ENCODE measurements around the gene GUCY1B1.

The GUCY1B1 gene

DNA sequence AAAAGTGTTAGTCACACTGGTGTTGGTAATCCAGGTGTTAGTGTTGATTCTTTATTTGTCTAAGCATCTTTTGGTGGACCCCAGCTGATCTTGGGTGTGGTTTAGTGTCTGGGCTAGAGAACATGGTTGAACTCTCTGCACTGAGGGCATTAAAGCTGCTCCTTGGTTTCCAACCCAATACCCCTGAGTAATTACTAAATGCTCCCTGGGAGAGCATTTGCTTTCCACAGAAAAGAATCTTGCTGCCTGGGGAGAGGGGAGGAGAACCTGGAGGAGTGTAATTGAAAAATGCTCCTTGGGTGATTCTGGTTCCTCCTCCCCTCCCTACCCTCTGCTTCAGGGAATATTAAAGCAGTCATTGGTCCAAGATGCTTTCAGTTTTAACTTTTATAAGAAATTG, 3.1 kb downstream of the GUCY1B1 start:
- TF ChIP-seq YY1 (IDR thresholded peaks at IDR 0.05; ENCODE audit: insufficient read depth, insufficient read length): no peak
- no peak for TF ChIP-seq ZNF274 (IDR thresholded peaks at IDR 0.05; ENCODE audit: low read depth, low read length)
- no peak for TF ChIP-seq SUZ12 (IDR thresholded peaks at IDR 0.05; ENCODE audit: extremely low read depth, insufficient read depth, insufficient read length)
- DNase-seq (ENCODE audit: low read depth, low spot score): no peak
- Histone ChIP-seq H3K9me3 (ENCODE audit: insufficient read depth, low read length) (no peaks in the 10 kb centered on the region), H3K4me3 (ENCODE audit: insufficient read length, low read depth) (no peak overlapping the region), H3K27me3 (ENCODE audit: insufficient read depth, insufficient read length) (peaks cover 28% of the 10 kb centered on the region), H3K4me1 (ENCODE audit: insufficient read depth, insufficient read length) (no peaks in the 10 kb centered on the region), H3K36me3 (ENCODE audit: insufficient read depth, insufficient read length, low read length) (no peaks in the 10 kb centered on the region), H3K9ac (ENCODE audit: insufficient read length, low read depth) (no peak overlapping the region)

- H3K9ac ChIP-seq (ENCODE audit: insufficient read length, low read depth): no peak overlapping the region
- TF ChIP-seq ZNF274 (IDR thresholded peaks at IDR 0.05; ENCODE audit: low read depth, low read length) (no peak), YY1 (IDR thresholded peaks at IDR 0.05; ENCODE audit: insufficient read depth, insufficient read length) (no peak), SUZ12 (IDR thresholded peaks at IDR 0.05; ENCODE audit: extremely low read depth, insufficient read depth, insufficient read length) (no peak)
- DNase-seq (ENCODE audit: low read depth, low spot score): no peak
- H3K36me3 ChIP-seq (ENCODE audit: insufficient read depth, insufficient read length, low read length): no peaks in the 10 kb centered on the region
- H3K27me3 ChIP-seq (ENCODE audit: insufficient read depth, insufficient read length): peaks cover 28% of the 10 kb centered on the region
- no peak overlapping the region for H3K4me3 ChIP-seq (ENCODE audit: insufficient read length, low read depth)
- no peaks in the 10 kb centered on the region for H3K4me1 ChIP-seq (ENCODE audit: insufficient read depth, insufficient read length)
- H3K9me3 ChIP-seq (ENCODE audit: insufficient read depth, low read length): no peaks in the 10 kb centered on the region
Measured at GRCh38 chr4:155762334-155762733, 3.5 kb downstream of the GUCY1B1 start.

- Histone ChIP-seq H3K9ac (ENCODE audit: insufficient read length, low read depth) (no peak overlapping the region), H3K9me3 (ENCODE audit: insufficient read depth, low read length) (no peaks in the 10 kb centered on the region), H3K4me1 (ENCODE audit: insufficient read depth, insufficient read length) (no peaks in the 10 kb centered on the region), H3K27me3 (ENCODE audit: insufficient read depth, insufficient read length) (peaks cover 21% of the 10 kb centered on the region), H3K4me3 (ENCODE audit: insufficient read length, low read depth) (no peak overlapping the region), H3K36me3 (ENCODE audit: insufficient read depth, insufficient read length, low read length) (no peaks in the 10 kb centered on the region)
- TF ChIP-seq ZNF274 (IDR thresholded peaks at IDR 0.05; ENCODE audit: low read depth, low read length) (no peak), YY1 (IDR thresholded peaks at IDR 0.05; ENCODE audit: insufficient read depth, insufficient read length) (no peak), SUZ12 (IDR thresholded peaks at IDR 0.05; ENCODE audit: extremely low read depth, insufficient read depth, insufficient read length) (no peak)
- no peak for DNase-seq (ENCODE audit: low read depth, low spot score)
Measured at GRCh38 chr4:155763551-155763950, 4.7 kb downstream of the GUCY1B1 start.

- Histone ChIP-seq H3K9ac (ENCODE audit: insufficient read length, low read depth) (no peak overlapping the region), H3K9me3 (ENCODE audit: insufficient read depth, low read length) (no peaks in the 10 kb centered on the region), H3K4me1 (ENCODE audit: insufficient read depth, insufficient read length) (no peaks in the 10 kb centered on the region), H3K4me3 (ENCODE audit: insufficient read length, low read depth) (no peak overlapping the region), H3K27me3 (ENCODE audit: insufficient read depth, insufficient read length) (peaks cover 8% of the 10 kb centered on the region), H3K36me3 (ENCODE audit: insufficient read depth, insufficient read length, low read length) (no peaks in the 10 kb centered on the region)
- no peak for DNase-seq (ENCODE audit: low read depth, low spot score)
- TF ChIP-seq ZNF274 (IDR thresholded peaks at IDR 0.05; ENCODE audit: low read depth, low read length): no peak
- TF ChIP-seq SUZ12 (IDR thresholded peaks at IDR 0.05; ENCODE audit: extremely low read depth, insufficient read depth, insufficient read length): no peak
- no peak for TF ChIP-seq YY1 (IDR thresholded peaks at IDR 0.05; ENCODE audit: insufficient read depth, insufficient read length)
Measured at GRCh38 chr4:155765149-155765548, 6.3 kb downstream of the GUCY1B1 start.

DNA sequence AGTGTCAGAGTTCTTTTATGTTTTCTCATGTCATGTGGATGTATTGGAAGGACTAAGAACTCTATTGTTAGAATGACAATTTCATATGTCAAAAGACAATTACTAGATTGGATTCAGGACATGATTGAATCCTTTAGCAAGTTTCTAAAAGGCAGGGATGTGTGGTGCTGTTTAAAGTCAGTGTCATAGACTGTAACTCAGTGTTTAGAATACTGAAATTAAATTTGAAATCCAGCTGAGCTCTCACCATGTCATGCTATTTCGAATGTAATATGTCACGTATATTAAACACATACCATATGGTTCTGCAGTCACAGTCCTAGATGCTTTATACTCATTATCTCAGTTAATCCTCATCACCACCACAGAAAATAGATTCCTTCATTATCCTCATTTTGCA, 7.8 kb downstream of the GUCY1B1 start:
- Histone ChIP-seq H3K9ac (ENCODE audit: insufficient read length, low read depth) (no peak overlapping the region), H3K9me3 (ENCODE audit: insufficient read depth, low read length) (no peaks in the 10 kb centered on the region), H3K4me1 (ENCODE audit: insufficient read depth, insufficient read length) (no peaks in the 10 kb centered on the region), H3K27me3 (ENCODE audit: insufficient read depth, insufficient read length) (no peaks in the 10 kb centered on the region), H3K4me3 (ENCODE audit: insufficient read length, low read depth) (no peak overlapping the region), H3K36me3 (ENCODE audit: insufficient read depth, insufficient read length, low read length) (no peaks in the 10 kb centered on the region)
- no peak for TF ChIP-seq YY1 (IDR thresholded peaks at IDR 0.05; ENCODE audit: insufficient read depth, insufficient read length)
- no peak for TF ChIP-seq ZNF274 (IDR thresholded peaks at IDR 0.05; ENCODE audit: low read depth, low read length)
- no peak for TF ChIP-seq SUZ12 (IDR thresholded peaks at IDR 0.05; ENCODE audit: extremely low read depth, insufficient read depth, insufficient read length)
- DNase-seq (ENCODE audit: low read depth, low spot score): no peak

DNA sequence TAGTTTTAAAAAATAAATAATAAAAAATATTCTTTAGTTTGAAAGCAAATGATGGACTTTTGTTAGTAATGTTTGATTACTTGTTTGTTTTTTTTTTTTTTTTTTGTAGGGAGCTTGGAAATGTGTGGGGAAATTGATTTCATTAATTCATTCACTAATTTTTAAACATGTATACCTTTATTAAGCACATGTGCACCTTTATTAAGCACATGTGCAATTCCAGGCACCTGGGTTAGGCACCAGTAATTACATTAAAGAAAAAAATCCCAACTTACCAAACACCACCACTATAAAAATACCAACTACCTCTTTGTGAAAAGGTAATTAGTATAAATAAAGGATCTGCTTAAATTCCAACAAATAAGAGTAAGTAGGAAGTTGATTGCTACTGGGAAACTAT, 9.5 kb downstream of the GUCY1B1 start:
- Histone ChIP-seq H3K27me3 (ENCODE audit: insufficient read depth, insufficient read length) (no peaks in the 10 kb centered on the region), H3K4me1 (ENCODE audit: insufficient read depth, insufficient read length) (no peaks in the 10 kb centered on the region), H3K4me3 (ENCODE audit: insufficient read length, low read depth) (no peak overlapping the region), H3K36me3 (ENCODE audit: insufficient read depth, insufficient read length, low read length) (no peaks in the 10 kb centered on the region), H3K9me3 (ENCODE audit: insufficient read depth, low read length) (no peaks in the 10 kb centered on the region), H3K9ac (ENCODE audit: insufficient read length, low read depth) (no peak overlapping the region)
- TF ChIP-seq ZNF274 (IDR thresholded peaks at IDR 0.05; ENCODE audit: low read depth, low read length) (no peak), YY1 (IDR thresholded peaks at IDR 0.05; ENCODE audit: insufficient read depth, insufficient read length) (no peak), SUZ12 (IDR thresholded peaks at IDR 0.05; ENCODE audit: extremely low read depth, insufficient read depth, insufficient read length) (no peak)
- no peak for DNase-seq (ENCODE audit: low read depth, low spot score)

- Histone ChIP-seq H3K36me3 (ENCODE audit: insufficient read depth, insufficient read length, low read length) (no peaks in the 10 kb centered on the region), H3K4me1 (ENCODE audit: insufficient read depth, insufficient read length) (no peaks in the 10 kb centered on the region), H3K9ac (ENCODE audit: insufficient read length, low read depth) (no peak overlapping the region), H3K4me3 (ENCODE audit: insufficient read length, low read depth) (no peak overlapping the region), H3K9me3 (ENCODE audit: insufficient read depth, low read length) (no peaks in the 10 kb centered on the region), H3K27me3 (ENCODE audit: insufficient read depth, insufficient read length) (no peaks in the 10 kb centered on the region)
- no peak for DNase-seq (ENCODE audit: low read depth, low spot score)
- no peak for TF ChIP-seq ZNF274 (IDR thresholded peaks at IDR 0.05; ENCODE audit: low read depth, low read length)
- TF ChIP-seq SUZ12 (IDR thresholded peaks at IDR 0.05; ENCODE audit: extremely low read depth, insufficient read depth, insufficient read length): no peak
- no peak for TF ChIP-seq YY1 (IDR thresholded peaks at IDR 0.05; ENCODE audit: insufficient read depth, insufficient read length)
Measured at GRCh38 chr4:155769090-155769489, 10.3 kb downstream of the GUCY1B1 start.
